AG09309 (cell line): ENCODE data around the gene CLCN4.
A peak's percentile ranks its signal among the peaks of the same experiment; 100 is the strongest.

ENCODE experiments used
- DNase-seq: peaks from one replicate; pipeline ENCODE4 v3.0.0-alpha.2; 2010; ENCODE audit warnings: low read depth
- H3K4me3 ChIP-seq: 2 replicates; pipeline ENCODE4 v1.5.1; 2011; ENCODE audit warnings: mild to moderate bottlenecking, low read depth, low read length, moderate library complexity; ENCODE audit not compliant: control insufficient read depth
- CTCF ChIP-seq: IDR thresholded peaks from 2 replicates; pipeline ENCODE4 v1.5.1; 2011; ENCODE audit warnings: mild to moderate bottlenecking, low read depth, low read length, inconsistent platforms; ENCODE audit not compliant: insufficient read depth, control insufficient read depth; ENCODE audit errors: missing control alignments

The CLCN4 gene

GRCh38 chrX:10111364-10112148 is 45.2 kb upstream of the CLCN4 start:
- no peak for DNase-seq
- no peak for TF ChIP-seq CTCF
- no peak overlapping the region for H3K4me3 ChIP-seq

- no peak overlapping the region for H3K4me3 ChIP-seq
- DNase-seq: no peak
Measured at GRCh38 chrX:10112510-10112909, 44.3 kb upstream of the CLCN4 start.

GRCh38 chrX:10115082-10115481 is 41.7 kb upstream of the CLCN4 start:
- H3K4me3 ChIP-seq: no peak overlapping the region
- no peak for TF ChIP-seq CTCF
- DNase-seq: no peak

More at GRCh38 chrX:10112510-10112909, 44.3 kb upstream of the CLCN4 start:
- TF ChIP-seq CTCF: no peak

- H3K4me3 ChIP-seq: no peak overlapping the region
- no peak for DNase-seq
- TF ChIP-seq CTCF: no peak
Measured at GRCh38 chrX:10117301-10117700, 39.5 kb upstream of the CLCN4 start.

GRCh38 chrX:10117864-10118377 is 38.9 kb upstream of the CLCN4 start:
- TF ChIP-seq CTCF: no peak
- H3K4me3 ChIP-seq: no peak overlapping the region
- DNase-seq: no peak

- DNase-seq: no peak
- no peak overlapping the region for H3K4me3 ChIP-seq
- TF ChIP-seq CTCF: no peak
Measured at GRCh38 chrX:10118530-10118929, 38.2 kb upstream of the CLCN4 start.

- H3K4me3 ChIP-seq: no peak overlapping the region
- DNase-seq: peak; percentile 79
- peak; percentile 100 for TF ChIP-seq CTCF
Measured at GRCh38 chrX:10119399-10119990, 37.3 kb upstream of the CLCN4 start.
